ENCODE data around the gene IER5.
A peak's percentile ranks its signal among the peaks of the same experiment; 100 is the strongest.

IER5 gene

DNA sequence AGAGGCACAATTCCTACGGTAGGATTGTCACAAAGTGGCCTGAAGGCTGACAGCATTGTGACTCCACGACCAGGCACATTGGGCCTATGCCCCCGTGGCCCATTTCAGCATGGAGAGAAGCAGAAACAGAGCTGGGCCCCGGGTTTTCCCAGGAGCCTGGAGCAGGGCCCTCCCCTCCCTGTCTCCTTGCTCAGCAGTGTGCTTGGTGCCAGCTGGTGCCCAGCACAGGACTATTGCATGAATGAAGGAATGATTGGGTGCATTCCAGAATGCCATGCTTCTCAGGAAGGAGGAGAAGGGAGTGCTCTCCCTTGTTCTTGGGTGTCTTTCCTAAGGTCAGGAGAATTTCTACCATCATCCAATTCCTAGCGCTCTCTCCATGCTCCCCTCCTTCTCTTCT, 33.7 kb downstream of the IER5 start:
- Mint-ChIP-seq H3K27ac (no peak overlapping the region), H3K4me1 (peaks cover 38 to 72% of the 10 kb centered on the region in 2 donors)

DNA sequence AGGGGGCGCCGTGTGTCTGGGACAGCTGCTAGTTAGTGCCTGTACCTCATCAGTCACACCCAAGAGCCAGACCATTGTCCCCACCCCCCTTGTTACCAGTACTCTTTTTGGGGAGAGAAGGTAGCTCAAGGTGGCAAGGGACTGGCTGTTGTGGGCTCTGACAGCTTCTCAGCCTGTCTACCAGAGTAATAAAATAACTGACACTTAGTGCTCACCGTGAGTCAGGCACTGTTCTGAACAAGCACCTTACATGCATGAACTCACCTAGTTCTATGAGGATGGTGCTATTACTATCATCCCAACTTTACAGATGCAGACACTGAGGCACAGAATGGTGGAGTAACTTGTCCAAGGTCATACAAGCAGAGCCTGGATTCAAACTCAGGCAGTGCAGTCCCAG, 34.7 kb downstream of the IER5 start:
- H3K27ac Mint-ChIP-seq, result peak overlapping the region; percentile 14
- H3K9me3 Mint-ChIP-seq, result no peaks in the 10 kb centered on the region
- no peak overlapping the region for H3K4me3 Mint-ChIP-seq
- H3K4me1 Mint-ChIP-seq, result peaks cover 43 to 82% of the 10 kb centered on the region in 2 donors
- no peak for ATAC-seq (replicated peaks)
- no peaks in the 10 kb centered on the region for H3K36me3 Mint-ChIP-seq
- H3K27me3 Mint-ChIP-seq, result no peaks in the 10 kb centered on the region
- no peak for DNase-seq

More for the DNA sequence above, 33.7 kb downstream of the IER5 start:
- Mint-ChIP-seq H3K27me3 (no peaks in the 10 kb centered on the region), H3K36me3 (no peaks in the 10 kb centered on the region), H3K9me3 (no peaks in the 10 kb centered on the region), H3K4me3 (no peak overlapping the region)
- no peak for ATAC-seq (replicated peaks)
- no peak for DNase-seq

DNA sequence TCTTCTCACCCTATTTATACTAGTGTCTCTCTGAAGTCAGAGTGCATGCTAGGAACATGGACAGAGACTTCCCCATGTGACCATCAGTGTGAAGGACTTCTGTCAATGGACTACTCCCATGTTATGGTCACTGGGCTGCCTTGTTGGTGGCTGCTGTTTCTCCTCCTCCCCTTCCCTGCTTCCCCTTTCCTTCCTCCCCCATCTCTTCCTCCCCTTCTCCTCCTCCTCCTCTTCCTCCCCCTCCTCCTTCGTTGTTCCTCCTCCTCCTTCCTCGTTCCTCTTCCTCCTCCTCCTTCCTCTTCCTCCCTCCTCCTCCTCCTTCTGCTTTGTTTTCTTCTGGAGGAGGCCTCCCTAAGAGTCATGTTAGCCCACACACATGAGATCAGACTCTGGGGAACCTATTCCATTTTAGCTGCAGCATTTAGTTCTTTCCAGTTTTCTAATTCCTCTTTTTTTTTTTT, 35.8 kb downstream of the IER5 start:
- ATAC-seq (replicated peaks), result peak in 1 of 2 donors; percentile 15
- no peaks in the 10 kb centered on the region for H3K27me3 Mint-ChIP-seq
- H3K9me3 Mint-ChIP-seq, result no peaks in the 10 kb centered on the region
- H3K27ac Mint-ChIP-seq, result peak overlapping the region; percentile 79
- peaks cover 51 to 85% of the 10 kb centered on the region in 2 donors for H3K4me1 Mint-ChIP-seq
- H3K4me3 Mint-ChIP-seq, result peak overlapping the region in 1 of 2 donors; percentile 26
- no peaks in the 10 kb centered on the region for H3K36me3 Mint-ChIP-seq
- DNase-seq, result no peak

DNA sequence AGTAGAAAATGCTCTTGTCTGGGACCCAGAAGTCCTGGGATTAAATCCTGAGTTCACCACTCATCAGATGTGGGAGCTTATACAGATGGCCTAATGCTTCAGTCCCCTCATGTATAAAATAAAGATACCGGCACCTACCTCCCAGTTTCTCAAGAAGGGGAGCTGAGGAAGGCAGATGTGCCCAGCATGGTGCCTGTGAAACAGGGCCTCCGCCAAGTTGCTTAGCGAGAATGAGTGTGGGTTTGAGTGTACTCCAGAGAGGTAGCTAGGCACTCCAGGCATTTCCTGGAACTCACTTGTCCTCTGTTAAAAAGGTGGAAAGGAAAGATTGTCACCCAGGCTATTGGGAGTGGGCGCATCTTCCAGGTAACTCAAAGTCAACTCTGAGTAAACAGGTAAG, 37.8 kb downstream of the IER5 start:
- Mint-ChIP-seq H3K27me3 (no peaks in the 10 kb centered on the region), H3K36me3 (no peaks in the 10 kb centered on the region), H3K4me1 (peaks cover 63 to 85% of the 10 kb centered on the region in 2 donors), H3K4me3 (peak overlapping the region; percentile 42 to 66), H3K9me3 (no peaks in the 10 kb centered on the region), H3K27ac (peak overlapping the region; percentile 89)
- no peak for ATAC-seq (replicated peaks)
- DNase-seq, result no peak

DNA sequence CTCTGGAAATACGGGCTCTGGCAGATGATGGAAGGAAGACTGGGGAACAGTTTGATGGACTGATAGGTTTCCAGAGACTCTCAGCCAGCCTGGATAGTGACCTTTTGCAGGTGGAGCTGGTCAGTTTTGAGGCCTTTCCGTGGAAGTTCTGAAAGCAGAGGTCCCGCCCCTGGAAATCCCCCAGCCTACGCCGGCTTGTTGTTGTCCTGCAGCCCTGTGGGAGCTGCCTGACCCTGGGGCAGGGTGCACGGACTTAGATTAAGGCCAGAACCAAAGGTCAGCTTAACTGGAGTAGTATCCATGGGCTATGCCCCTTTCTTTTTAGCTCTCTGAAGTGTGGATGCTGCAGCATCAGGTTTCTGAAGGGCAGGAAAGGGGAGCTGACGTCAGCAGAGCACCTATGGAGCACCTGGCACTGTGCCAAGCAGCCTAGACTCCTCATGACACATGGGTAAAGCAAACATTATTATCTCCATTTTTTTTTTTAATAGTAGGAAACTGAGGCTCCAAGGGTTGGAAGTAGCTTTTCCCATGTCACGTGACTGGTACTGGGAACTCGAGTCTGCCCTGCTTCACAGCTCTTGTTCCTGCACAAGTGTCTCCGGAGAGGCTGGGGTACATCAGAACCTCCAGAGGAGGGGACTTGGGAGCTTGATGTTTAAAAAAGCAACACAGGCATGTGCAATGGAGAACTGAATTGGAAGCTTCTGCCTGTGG, 38.5 kb downstream of the IER5 start:
- H3K9me3 Mint-ChIP-seq, result no peaks in the 10 kb centered on the region
- ATAC-seq (replicated peaks) (no peak), DNase-seq (no peak)
- H3K27ac Mint-ChIP-seq, result peak overlapping the region; percentile 89
- H3K4me1 Mint-ChIP-seq, result peaks cover 64 to 92% of the 10 kb centered on the region in 2 donors
- peak overlapping the region; percentile 42 to 66 for H3K4me3 Mint-ChIP-seq
- H3K27me3 Mint-ChIP-seq, result no peaks in the 10 kb centered on the region
- no peaks in the 10 kb centered on the region for H3K36me3 Mint-ChIP-seq

DNA sequence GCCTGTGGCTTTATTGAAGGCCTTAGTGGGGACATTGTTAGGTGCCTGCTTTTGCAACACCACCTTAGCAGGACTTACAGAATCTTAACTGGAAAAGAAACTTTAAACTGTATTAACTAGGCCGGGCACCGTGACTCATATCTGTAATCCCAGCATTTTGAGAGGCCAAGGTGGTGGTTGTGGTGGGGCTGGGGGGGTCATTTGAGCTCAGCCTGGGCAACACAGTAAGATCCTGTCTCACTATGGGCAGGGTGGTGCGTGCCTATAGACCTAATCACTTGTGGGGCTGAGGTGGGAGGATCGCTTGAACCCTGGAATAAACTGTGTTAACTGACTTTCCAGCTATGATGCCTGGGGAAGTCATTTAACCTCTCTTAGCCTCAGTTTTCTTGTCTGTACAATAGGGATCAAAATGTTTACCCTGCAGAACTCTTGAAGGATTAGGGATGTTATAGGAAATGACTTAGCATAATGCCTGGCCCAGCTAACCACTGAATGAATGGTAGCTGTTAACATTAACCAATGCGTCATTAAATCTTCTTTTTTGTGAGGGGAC, 39.5 kb downstream of the IER5 start:
- H3K36me3 Mint-ChIP-seq, result no peaks in the 10 kb centered on the region
- peak overlapping the region; percentile 84 to 85 for H3K4me3 Mint-ChIP-seq
- DNase-seq, result no peak
- H3K4me1 Mint-ChIP-seq, result peaks cover 64 to 96% of the 10 kb centered on the region in 2 donors
- H3K27me3 Mint-ChIP-seq, result no peaks in the 10 kb centered on the region
- no peak for ATAC-seq (replicated peaks)
- H3K27ac Mint-ChIP-seq, result peak overlapping the region; percentile 97
- no peaks in the 10 kb centered on the region for H3K9me3 Mint-ChIP-seq

DNA sequence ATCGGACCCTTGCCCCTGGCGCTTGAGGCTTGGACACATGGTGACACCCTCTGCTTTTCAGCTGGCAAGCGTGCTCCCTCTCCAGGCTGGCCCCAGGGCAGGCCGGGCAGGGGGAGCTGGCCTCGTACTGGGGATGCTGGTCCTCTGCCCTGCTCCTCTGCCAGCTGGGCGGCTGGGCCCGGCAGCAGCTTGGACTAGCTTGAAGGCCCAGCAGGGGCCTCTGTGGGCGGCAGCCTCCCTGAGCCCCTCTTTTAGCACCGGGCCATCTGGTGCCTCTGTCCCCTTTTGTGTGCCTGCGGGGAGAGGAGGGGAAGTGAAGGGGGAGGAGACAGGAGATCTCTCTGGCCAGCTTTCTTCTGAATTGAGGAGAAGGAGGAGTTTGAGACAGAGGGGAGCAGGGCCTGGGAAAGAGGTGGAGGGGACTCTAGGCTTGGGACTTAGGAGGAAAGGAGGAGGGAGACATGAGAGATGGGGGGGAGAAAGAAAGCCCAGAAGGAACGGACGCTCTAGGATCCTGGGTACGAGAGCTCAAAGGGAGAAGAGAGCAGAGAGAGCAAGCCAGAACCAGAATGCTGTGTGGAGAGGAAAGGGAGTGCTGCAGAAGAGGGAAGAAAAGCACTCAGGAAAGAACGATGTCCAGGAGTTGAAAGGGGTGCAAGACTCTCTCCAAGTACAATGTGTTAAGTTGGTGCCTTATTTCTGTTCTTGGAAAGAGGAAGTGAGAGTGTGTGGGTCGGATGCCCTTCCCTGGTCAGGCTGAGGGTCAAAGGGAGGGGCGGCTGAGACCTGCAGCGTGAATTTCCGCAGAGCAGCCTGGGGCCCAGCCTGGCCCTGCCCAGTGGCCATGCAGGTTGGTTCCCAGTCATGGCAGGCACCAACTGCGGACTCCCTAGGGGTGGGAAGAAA, 40.3 kb downstream of the IER5 start:
- no peaks in the 10 kb centered on the region for H3K9me3 Mint-ChIP-seq
- peak overlapping the region; percentile 84 to 85 for H3K4me3 Mint-ChIP-seq
- peaks cover 0 to 1% of the 10 kb centered on the region in 2 donors for H3K36me3 Mint-ChIP-seq
- peaks cover 71 to 98% of the 10 kb centered on the region in 2 donors for H3K4me1 Mint-ChIP-seq
- peak overlapping the region; percentile 97 for H3K27ac Mint-ChIP-seq
- ATAC-seq (replicated peaks), result peak; percentile 50 to 58
- H3K27me3 Mint-ChIP-seq, result no peaks in the 10 kb centered on the region
- peak; percentile 75 for DNase-seq

DNA sequence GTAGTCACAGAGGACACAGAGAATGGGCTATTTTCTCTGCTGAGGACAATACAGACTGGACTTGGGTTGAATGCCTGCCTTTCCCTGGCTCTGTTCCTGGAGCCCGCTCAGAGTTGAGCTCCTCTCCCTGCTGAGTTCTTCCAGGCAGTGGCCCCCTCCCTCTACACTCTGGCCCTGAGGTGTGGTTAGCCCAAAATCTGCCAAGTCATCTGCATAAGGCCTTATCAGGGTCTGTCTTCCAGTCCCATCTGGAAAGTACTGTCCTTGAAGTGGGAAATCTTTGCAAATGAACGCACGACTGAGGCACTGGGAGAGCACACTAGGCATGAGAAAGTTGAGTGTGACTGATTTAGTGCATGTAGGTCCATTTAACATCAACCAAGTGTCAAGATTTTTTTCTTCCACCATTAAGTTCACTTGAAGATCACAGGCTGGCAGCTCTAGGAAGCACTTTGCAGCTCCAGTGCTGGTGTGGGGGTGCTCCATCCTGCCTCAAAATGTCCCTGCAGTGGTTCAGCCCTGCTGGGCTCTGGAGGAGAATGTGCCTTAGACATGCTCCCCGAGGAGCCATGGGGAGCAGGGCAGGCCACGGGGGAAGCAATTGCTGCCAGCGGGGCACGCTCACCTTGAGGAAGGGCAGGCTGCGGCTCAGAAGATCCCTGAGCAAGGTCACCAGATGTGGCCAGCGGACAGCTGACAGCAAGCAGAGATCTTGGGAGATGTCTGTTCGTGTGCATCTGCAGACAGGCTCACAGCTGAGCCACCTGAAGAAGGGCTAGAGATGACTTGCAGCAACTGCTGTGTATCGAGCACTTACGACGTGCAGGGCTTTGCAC, 41.5 kb downstream of the IER5 start:
- peak overlapping the region; percentile 72 to 84 for H3K4me3 Mint-ChIP-seq
- H3K36me3 Mint-ChIP-seq, result peaks cover 0 to 5% of the 10 kb centered on the region in 2 donors
- peaks cover 69 to 98% of the 10 kb centered on the region in 2 donors for H3K4me1 Mint-ChIP-seq
- H3K27me3 Mint-ChIP-seq, result no peaks in the 10 kb centered on the region
- ATAC-seq (replicated peaks) (peak; percentile 10 to 12), DNase-seq (no peak)
- no peaks in the 10 kb centered on the region for H3K9me3 Mint-ChIP-seq
- peak overlapping the region; percentile 97 for H3K27ac Mint-ChIP-seq

DNA sequence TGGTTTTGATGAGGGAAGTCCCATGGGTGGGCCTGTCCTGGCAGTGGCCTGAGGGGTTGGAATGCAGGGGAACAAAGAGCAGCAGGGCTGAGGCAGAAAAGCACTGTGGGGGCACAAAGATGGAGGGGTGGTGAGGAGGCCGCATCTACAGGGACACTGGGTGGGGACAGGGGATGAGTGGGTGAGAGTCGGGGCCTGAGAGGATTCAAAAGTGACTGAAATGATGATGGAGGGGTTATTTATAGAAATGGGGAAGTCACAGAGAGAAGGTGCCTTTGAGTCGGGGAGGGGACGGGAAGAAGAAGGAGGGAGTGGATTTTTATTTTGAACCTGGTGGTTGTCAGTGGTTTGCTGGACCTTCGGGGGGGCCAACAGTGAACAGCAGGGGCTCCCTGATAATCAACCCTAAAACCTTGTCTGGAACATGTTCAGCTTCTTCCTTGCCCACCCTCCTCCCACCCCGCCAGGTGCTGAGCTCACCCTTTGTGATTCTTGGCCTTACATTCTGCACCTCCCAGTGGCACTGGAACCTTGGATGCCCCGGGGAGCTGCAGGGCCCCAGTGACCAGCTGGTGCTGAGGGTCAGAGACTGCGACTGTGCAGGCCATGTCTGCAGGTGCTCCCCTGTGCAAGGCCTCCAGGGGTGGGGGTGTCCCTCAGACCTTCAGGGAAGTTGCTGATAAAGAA, 42.9 kb downstream of the IER5 start:
- ATAC-seq (replicated peaks) (peak; percentile 64 to 65), DNase-seq (peak; percentile 83)
- Mint-ChIP-seq H3K4me3 (peak overlapping the region; percentile 58 to 60), H3K27ac (peak overlapping the region; percentile 97), H3K4me1 (peaks cover 68 to 99% of the 10 kb centered on the region in 2 donors), H3K36me3 (peaks cover 2 to 7% of the 10 kb centered on the region in 2 donors), H3K9me3 (no peaks in the 10 kb centered on the region), H3K27me3 (no peaks in the 10 kb centered on the region)

DNA sequence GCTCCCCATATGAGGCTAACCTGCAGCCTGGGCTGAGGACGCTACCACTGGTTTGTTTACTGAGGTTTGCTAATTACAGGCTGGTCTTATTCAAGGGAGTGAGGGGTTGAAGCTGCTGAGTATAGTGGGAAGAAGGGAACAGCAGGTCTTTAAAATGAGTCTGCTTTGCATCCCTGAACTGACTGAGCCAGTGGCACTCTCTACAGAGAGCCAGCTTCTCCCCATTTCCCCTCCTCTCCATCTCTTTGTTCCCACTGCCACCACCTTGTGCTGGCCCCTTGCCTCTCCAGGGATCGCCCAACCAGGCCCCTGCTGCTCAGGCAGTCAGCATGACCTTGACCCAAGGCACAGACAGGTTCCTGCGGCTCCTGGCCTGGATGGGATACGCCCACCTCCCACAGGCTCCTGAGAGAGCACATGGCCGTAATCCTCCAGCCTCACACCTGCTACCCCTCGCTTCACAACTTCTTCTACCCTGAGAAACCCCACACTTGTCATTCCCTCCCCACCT, 45.0 kb downstream of the IER5 start:
- ATAC-seq (replicated peaks), result no peak
- H3K4me1 Mint-ChIP-seq, result peaks cover 65 to 99% of the 10 kb centered on the region in 2 donors
- H3K9me3 Mint-ChIP-seq, result no peaks in the 10 kb centered on the region
- peak overlapping the region; percentile 99 for H3K27ac Mint-ChIP-seq
- no peak for DNase-seq
- peaks cover 5 to 12% of the 10 kb centered on the region in 2 donors for H3K36me3 Mint-ChIP-seq
- H3K27me3 Mint-ChIP-seq, result no peaks in the 10 kb centered on the region
- H3K4me3 Mint-ChIP-seq, result peak overlapping the region; percentile 82 to 90

DNA sequence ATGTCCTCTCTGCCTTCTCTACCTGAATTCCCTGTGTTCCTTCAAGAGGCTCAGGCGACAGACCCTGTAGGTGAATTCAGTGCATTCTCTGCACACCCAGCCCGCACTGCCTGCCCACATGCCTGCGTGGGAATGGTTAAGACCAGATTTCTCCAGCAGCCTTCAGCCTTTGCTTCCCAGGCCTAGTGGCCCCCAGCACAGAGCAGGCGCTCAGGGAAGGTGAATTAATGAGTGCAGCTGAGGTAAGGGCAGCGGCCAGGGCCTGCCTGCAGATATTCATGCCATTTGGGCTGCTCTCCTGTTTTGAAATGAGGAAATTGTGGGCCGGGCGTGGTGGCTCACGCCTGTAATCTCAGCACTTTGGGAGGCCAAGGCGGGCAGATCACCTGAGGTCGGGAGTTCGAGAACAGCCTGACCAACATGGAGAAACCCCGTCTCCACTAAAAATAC, 45.5 kb downstream of the IER5 start:
- ATAC-seq (replicated peaks), result no peak
- Mint-ChIP-seq H3K27me3 (no peaks in the 10 kb centered on the region), H3K36me3 (peaks cover 5 to 12% of the 10 kb centered on the region in 2 donors), H3K9me3 (no peaks in the 10 kb centered on the region), H3K4me1 (peaks cover 67 to 99% of the 10 kb centered on the region in 2 donors), H3K4me3 (peak overlapping the region; percentile 82 to 90), H3K27ac (peak overlapping the region; percentile 99)
- no peak for DNase-seq

DNA sequence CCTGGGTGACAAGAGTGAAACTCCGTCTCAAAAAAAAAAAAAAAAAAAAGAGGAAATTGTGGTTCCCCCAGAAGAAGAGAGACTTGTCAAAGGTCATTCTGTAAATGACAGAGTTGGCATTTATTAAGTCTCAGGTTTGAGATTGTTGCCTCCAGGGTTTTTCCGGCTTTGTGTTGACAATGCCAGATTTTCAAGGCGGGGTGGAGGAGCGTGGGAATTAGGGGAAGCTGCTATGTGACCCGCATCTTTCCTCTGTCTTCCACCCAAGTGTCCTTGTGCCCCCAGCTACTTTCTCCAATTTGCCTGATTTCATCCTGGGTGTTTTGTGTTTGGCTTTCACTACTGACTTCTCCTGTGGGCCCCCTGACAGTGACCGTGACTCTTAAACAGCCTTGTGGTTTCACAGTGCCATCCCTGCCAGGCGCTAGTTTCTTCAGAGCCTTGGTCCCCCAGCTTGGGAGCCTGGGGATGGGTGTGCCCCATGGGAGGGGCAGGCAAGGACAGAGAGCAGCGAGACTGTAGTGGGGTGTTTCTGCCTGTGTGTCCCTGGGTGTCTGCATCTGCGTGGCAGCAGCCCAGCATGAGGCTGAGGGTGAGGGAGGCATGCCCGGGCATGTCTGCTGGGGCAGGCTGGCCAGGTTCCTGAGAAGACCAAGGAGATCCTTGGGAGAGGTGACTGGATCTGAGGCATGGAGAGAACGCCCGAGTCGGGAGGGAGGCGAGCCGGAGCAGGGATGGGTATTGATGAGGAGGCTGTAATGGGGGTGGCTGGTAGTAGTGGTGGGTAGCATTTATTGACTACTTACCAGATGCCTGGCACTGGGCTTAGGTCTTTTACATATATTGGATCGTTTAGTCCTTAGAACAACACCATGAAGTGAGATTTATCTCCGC, 46.3 kb downstream of the IER5 start:
- Mint-ChIP-seq H3K27me3 (no peaks in the 10 kb centered on the region), H3K4me3 (peak overlapping the region; percentile 82 to 90), H3K4me1 (peaks cover 66 to 99% of the 10 kb centered on the region in 2 donors), H3K27ac (peak overlapping the region; percentile 99), H3K9me3 (no peaks in the 10 kb centered on the region), H3K36me3 (peaks cover 5 to 12% of the 10 kb centered on the region in 2 donors)
- ATAC-seq (replicated peaks) (peak; percentile 52 to 57), DNase-seq (peak; percentile 72)

Data from stimulated activated naive B cell treated with anti-CD40 and anti-IgM and Interleukin-4, amounts not matched to agents 10 μg/mL and 1 μg/mL and 100 μg/mL, for 72 hours (primary cell).